PFSK-1 (cell line): ENCODE measurements around the gene GALNT18. TPM values are rescaled to one million over a fixed set of nuclear protein-coding genes. Genes with fewer than 3 reads are reported as not detected.

Source experiments
- FOXP2 ChIP-seq: optimal IDR thresholded peaks from 2 replicates; pipeline ENCODE3; 2011; ENCODE audit warnings: borderline replicate concordance, control low read depth, inconsistent platforms; ENCODE audit not compliant: insufficient read depth; ENCODE audit errors: extremely low read length, extremely low read depth
- POLR2AphosphoS5 ChIP-seq: IDR thresholded peaks from 2 replicates; pipeline ENCODE4 v1.6.1; 2012; ENCODE audit warnings: low read depth, mild to moderate bottlenecking, control low read depth, low read length, moderate library complexity
- SIN3A ChIP-seq: IDR thresholded peaks from 2 replicates; pipeline ENCODE4 v1.6.1; 2012; ENCODE audit warnings: mild to moderate bottlenecking, low read length, moderate library complexity, borderline replicate concordance; ENCODE audit not compliant: insufficient read depth
- TAF1 ChIP-seq: IDR thresholded peaks from 2 replicates; pipeline ENCODE4 v1.6.1; 2012; ENCODE audit warnings: low read length, control low read depth, borderline replicate concordance; ENCODE audit not compliant: insufficient read depth
- polyA plus RNA-seq: library from polyadenylated mRNA; unstranded; fragments of >200 nt; gene quantifications from one replicate; pipeline ENCODE4 v1.2.1, GENCODE V29; 2012; ENCODE audit warnings: low read depth, missing spikeins; ENCODE audit not compliant: insufficient read length
- TF ChIP-seq, protein P1 (sequence below), 2 experiments: IDR thresholded peaks; 2 replicates each; pipeline versions ENCODE4 v1.6.1 to v1.8.0; 2011 to 2012; ENCODE audit warnings: low read depth in 2 of 2, low read length in 2 of 2, control low read depth in 1 of 2, inconsistent platforms in 1 of 2, mild to moderate bottlenecking in 1 of 2, moderate library complexity in 1 of 2; ENCODE audit not compliant: insufficient read depth in 1 of 2

The GALNT18 gene
- 1.5 TPM for polyA plus RNA-seq

DNA sequence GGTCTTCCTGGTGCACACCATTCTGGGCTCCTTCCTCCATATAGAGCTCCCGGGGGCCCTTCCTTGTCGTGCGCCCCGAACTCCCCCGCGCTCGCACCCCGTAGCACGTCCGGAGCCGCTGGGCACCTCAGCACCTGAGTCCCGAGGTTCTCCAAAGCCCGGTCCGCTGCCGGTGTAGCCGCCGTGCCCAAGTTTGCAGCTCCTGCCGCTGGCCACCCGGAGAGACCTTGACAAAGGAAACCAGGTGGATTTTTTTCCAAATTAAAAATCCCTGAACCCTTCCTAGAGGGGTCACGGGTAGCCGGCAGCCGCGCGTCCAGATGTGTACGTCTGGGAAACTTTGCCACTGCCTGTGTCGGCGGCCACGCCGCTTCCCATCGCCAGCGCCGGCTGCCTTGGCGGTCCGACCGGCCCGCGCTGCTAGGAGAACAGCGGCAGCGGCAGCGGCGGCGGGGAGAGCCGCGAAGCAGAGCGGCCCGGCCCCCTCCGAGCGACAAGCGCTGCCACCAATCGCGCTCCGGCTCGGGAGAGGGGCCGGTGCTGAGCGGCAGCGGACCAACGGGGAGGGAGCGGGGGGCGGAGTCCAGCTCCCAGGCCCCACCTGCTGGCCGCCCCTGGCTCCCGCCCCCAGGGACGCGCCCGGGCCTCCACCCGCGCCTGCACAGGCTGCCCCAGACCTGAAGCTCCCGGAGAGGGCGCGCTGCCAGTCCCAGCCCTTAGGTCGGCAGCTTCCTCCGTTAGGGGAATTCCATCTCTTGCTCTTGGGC, at the start of gene GALNT18:
Gene GALNT18, minus strand, starts transcription at position 433 of the 767 bp plus-strand sequence.
- TF ChIP-seq FOXP2 (peak; percentile 59), POLR2AphosphoS5 (no peak)
- TF ChIP-seq, protein P1, sequence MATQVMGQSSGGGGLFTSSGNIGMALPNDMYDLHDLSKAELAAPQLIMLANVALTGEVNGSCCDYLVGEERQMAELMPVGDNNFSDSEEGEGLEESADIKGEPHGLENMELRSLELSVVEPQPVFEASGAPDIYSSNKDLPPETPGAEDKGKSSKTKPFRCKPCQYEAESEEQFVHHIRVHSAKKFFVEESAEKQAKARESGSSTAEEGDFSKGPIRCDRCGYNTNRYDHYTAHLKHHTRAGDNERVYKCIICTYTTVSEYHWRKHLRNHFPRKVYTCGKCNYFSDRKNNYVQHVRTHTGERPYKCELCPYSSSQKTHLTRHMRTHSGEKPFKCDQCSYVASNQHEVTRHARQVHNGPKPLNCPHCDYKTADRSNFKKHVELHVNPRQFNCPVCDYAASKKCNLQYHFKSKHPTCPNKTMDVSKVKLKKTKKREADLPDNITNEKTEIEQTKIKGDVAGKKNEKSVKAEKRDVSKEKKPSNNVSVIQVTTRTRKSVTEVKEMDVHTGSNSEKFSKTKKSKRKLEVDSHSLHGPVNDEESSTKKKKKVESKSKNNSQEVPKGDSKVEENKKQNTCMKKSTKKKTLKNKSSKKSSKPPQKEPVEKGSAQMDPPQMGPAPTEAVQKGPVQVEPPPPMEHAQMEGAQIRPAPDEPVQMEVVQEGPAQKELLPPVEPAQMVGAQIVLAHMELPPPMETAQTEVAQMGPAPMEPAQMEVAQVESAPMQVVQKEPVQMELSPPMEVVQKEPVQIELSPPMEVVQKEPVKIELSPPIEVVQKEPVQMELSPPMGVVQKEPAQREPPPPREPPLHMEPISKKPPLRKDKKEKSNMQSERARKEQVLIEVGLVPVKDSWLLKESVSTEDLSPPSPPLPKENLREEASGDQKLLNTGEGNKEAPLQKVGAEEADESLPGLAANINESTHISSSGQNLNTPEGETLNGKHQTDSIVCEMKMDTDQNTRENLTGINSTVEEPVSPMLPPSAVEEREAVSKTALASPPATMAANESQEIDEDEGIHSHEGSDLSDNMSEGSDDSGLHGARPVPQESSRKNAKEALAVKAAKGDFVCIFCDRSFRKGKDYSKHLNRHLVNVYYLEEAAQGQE (IDR thresholded peaks at IDR 0.05; ENCODE audit: insufficient read depth in 1 of 2, low read depth in 2 of 2, low read length in 2 of 2): no peak

DNA sequence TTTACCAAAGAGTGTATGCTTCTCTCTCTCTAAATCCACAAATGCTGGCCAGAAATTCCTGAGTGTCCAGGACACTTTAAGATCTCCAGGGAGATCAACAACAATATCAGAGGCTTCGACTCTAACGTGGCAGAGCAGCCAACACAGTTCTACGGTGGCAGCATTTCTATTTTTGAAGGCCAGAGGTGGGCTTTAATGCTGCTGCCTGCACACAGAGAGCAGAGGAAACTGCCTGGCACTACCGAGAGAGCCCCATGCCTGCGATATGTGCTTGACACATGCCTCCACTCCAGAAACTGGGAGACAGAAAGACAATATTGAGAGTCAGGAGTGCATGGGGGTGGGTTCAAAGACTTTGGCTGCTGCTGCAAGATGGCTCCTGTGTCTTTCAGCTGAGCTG, 48.8 kb upstream of the GALNT18 start:
- TF ChIP-seq TAF1: no peak
- TF ChIP-seq FOXP2: no peak

DNA sequence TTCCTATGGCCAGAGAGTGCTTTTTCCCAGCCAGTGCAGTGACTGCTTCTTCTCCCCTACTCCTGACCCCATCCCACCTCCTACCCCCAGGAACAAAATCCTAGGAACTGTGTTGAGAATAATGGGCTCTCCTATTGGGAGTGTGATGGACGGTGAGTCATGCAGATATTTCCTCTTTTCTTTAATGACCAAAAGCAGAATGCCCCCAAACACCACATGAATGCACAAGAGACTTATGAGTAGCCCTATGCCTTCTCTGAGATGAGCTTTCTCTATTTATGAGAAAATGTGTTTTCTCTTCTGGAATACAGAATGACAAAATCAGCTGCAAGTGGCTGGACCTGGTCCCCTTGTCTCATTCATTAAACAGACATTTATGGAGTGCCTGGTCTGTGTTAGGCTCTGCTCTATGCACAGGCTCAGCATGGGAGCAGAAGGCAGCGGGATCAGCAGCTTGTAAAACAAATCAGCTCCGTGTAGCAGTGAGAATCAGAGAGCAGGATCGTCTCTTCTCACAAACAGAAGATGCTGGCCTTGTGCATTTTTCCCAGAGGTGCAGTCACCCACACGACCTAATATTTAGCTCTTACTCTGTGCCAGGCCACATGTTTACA, 47.5 kb upstream of the GALNT18 start:
- TF ChIP-seq FOXP2 (no peak), TAF1 (no peak), POLR2AphosphoS5 (no peak), SIN3A (no peak)
- TF ChIP-seq, protein P1 (IDR thresholded peaks at IDR 0.05; ENCODE audit: insufficient read depth in 1 of 2, low read depth in 2 of 2, low read length in 2 of 2): no peak

DNA sequence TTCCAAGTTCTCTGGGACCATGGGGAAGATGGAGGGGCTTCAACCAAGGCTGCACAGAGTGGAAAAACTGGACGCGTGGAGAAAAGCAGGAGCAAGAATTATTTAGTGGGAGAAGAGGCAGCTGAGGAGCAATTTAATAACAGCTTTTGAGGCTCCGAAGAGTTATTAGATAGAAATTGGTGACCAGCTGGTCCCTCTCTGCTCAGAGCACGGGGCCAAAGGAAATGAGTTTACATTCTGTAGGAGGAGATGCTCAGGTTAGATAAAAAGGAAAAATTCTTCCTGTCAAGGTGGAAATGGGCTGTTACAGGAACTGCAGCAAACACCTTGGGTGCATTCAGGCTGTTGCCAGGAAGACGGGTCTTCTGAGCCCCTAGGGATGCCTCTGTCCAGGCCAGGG, 47.0 kb upstream of the GALNT18 start:
- TF ChIP-seq TAF1 (no peak), FOXP2 (no peak), SIN3A (no peak), POLR2AphosphoS5 (no peak)
- TF ChIP-seq, protein P1 (IDR thresholded peaks at IDR 0.05; ENCODE audit: insufficient read depth in 1 of 2, low read depth in 2 of 2, low read length in 2 of 2): no peak

DNA sequence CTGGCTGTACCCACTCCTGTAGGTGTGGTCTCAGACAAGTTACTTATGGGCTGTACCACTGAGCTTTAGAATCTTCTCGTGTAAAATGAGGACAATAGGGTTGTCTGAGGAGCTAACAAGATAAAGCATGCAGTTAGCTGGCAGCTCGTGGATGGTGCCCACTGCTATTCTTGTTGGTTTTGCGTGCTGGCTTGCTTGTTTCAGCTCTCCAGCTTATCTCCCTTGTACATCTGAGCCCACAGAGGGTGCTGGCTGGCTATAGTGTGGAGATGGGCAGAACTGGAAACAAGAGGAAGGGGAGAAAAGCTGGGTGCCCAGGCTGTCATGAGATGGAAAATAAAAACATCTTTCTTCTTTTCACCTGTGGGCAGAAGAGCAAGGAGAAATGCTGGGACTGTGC, 46.5 kb upstream of the GALNT18 start:
- TF ChIP-seq, protein P1 (IDR thresholded peaks at IDR 0.05; ENCODE audit: insufficient read depth in 1 of 2, low read depth in 2 of 2, low read length in 2 of 2): no peak
- TF ChIP-seq SIN3A (no peak), FOXP2 (no peak), POLR2AphosphoS5 (no peak), TAF1 (no peak)
